Psoas muscle (tissue), 8 donors: ENCODE measurements around the gene PALD1. TPM values are rescaled to one million over a fixed set of nuclear protein-coding genes. Genes with fewer than 3 reads are reported as not detected.
"Not testable (repeated sequence)": the region's sequence is repeated elsewhere in the genome, so short reads cannot be mapped to it uniquely, and the experiment has no call there.

Source experiments
- ATAC-seq, 4 donors: fragments of 200-7000 bp; cut with Tn5 transposase; one replicate each; pipeline ENCODE4 v1.9.1; 2020; ENCODE audit warnings: moderate library complexity in 3 of 4, mild to moderate bottlenecking in 2 of 4
- DNase-seq, 2 donors: peaks; one replicate each; pipeline ENCODE4 v3.0.0-alpha.2; 2020
- H3K27ac ChIP-seq: fragments of 200-600 bp; one replicate; pipeline ENCODE4 v1.8.0; 2022
- H3K27me3 ChIP-seq, 3 donors: fragments of 200-600 bp in 1 of 3; one replicate each; pipeline versions ENCODE4 v1.6.1 to v1.8.0; 2013 to 2022; ENCODE audit warnings: low read length in 2 of 3, mild to moderate bottlenecking in 2 of 3, moderate library complexity in 1 of 3; ENCODE audit not compliant: insufficient read depth in 3 of 3
- H3K36me3 ChIP-seq, 2 donors: fragments of 200-600 bp in 1 of 2; one replicate each; pipeline versions ENCODE4 v1.6.1 to v1.8.0; 2013 to 2022; ENCODE audit warnings: low read depth in 1 of 2, mild to moderate bottlenecking in 1 of 2, moderate library complexity in 1 of 2; ENCODE audit not compliant: insufficient read depth in 1 of 2
- H3K4me1 ChIP-seq: fragments of 200-600 bp; one replicate; pipeline ENCODE4 v1.8.0; 2022
- H3K4me3 ChIP-seq: fragments of 200-600 bp; one replicate; pipeline ENCODE4 v1.8.0; 2022; ENCODE audit warnings: mild to moderate bottlenecking
- H3K9me3 ChIP-seq: fragments of 200-600 bp; one replicate; pipeline ENCODE4 v1.8.0; 2022
- WGBS, 3 donors: extraction: QIAGEN DNeasy Blood & Tissue Kit; methylation state at CpG; one replicate each; pipeline versions ENCODE4 v1.1.6 to v1.1.7; 2013; 5-methylcytosine and 5-hydroxymethylcytosine counted together
- intact Hi-C, 2 donors: fragments of 100-400 bp; cut with DNase I; formaldehyde crosslinking; loops; one replicate each; pipeline versions ENCODE4 v1.11.0 to v1.14.2; 2022
- polyA plus RNA-seq, 3 donors: library from polyadenylated mRNA; stranded (reverse); fragments of 200-250 nt; gene quantifications; one replicate each; pipeline ENCODE4 v1.2.3, GENCODE V29; 2013
- total RNA-seq, 4 donors: library from RNA; stranded (reverse); fragmentation: NEBNext Ultra II Directional in 2 of 4; extraction: Animal tissue kit (Norgen Biotek cat#: 25700) in 2 of 4; gene quantifications; one replicate each; pipeline versions ENCODE4 v1.2.1 to v1.2.4, GENCODE V29; 2021 to 2023
- TF ChIP-seq, protein P1 (sequence below): fragments of 200-600 bp; IDR thresholded peaks from one replicate; pipeline ENCODE4 v1.8.0; 2022; ENCODE audit warnings: antibody characterized with exemption
- donor health status: healthy with polysubstance abuse.
- donor health status: DM: no; HTN: no; CAD: no; lungs with moderate emphysema.
- donor health status: Bipolar disorder and iron deficiency.
- donor health status: healthy.
- donor health status: DM: yes; HTN: yes; CAD: no.
- donor health status: DM: no; HTN: no; CAD: no.
- donor health status: DM: no; HTN: no; CAD: no.
- donor health status: DM: yes; HTN: yes; CAD: no.

Gene PALD1
- total and polyA plus RNA-seq, 7 donors, result 1.0 to 4.0 (median 2.8) TPM

DNA sequence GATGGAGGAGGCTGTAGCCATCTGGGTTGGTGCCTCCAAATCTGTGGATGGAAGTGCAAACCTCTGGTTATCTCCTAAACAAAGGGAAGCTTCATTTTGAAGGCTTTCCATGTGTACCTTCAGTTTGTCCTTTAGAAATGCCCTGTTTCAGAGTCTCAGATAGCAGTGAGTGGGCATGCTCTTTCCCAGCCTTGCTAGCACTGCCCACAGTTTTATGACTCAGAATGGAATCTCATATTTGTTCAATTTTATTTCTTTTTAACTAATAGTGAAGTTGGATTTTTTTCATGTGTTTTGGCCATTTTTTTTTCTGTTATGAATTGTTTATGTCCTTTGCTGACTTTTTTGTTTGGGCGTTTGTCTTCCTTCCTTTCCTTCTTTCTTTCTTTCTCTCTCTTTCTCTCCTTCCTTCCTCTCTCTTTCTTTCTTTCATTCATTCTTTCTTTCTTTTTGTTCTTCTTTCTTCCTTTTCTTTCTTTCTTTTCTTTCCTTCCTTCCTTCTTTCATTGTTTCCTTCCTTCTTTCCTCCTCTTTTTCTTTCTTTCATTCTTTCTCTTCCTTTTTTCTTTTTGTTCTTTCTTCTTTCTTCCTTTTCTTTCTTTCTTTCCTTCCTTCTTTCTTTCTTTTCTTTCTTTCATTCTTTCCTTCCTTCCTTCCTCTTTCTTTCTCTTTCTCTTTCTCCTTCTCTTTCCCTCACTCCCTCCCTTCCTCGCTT lies 98.4 kb downstream of the PALD1 start:
- Histone ChIP-seq H3K9me3 (no peaks in the 10 kb centered on the region), H3K27me3 (no peaks in the 10 kb centered on the region), H3K27ac (no peak overlapping the region), H3K4me3 (no peak overlapping the region), H3K36me3 (no peaks in the 10 kb centered on the region), H3K4me1 (no peaks in the 10 kb centered on the region)
- 86 to 89% (median 89%) methylated on average over 2 of the region's 2 CpGs for WGBS, 3 donors
- no peak for DNase-seq
- TF ChIP-seq, protein P1, sequence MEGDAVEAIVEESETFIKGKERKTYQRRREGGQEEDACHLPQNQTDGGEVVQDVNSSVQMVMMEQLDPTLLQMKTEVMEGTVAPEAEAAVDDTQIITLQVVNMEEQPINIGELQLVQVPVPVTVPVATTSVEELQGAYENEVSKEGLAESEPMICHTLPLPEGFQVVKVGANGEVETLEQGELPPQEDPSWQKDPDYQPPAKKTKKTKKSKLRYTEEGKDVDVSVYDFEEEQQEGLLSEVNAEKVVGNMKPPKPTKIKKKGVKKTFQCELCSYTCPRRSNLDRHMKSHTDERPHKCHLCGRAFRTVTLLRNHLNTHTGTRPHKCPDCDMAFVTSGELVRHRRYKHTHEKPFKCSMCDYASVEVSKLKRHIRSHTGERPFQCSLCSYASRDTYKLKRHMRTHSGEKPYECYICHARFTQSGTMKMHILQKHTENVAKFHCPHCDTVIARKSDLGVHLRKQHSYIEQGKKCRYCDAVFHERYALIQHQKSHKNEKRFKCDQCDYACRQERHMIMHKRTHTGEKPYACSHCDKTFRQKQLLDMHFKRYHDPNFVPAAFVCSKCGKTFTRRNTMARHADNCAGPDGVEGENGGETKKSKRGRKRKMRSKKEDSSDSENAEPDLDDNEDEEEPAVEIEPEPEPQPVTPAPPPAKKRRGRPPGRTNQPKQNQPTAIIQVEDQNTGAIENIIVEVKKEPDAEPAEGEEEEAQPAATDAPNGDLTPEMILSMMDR, result no peak
- intact Hi-C loops, result no loop called here
- ATAC-seq, result no peak

- no peaks in the 10 kb centered on the region for H3K9me3 ChIP-seq
- DNase-seq (no peak), ATAC-seq (no peak)
- TF ChIP-seq, protein P1, result no peak
- no peaks in the 10 kb centered on the region for H3K4me1 ChIP-seq
- H3K4me3 ChIP-seq, result no peak overlapping the region
- no peaks in the 10 kb centered on the region for H3K36me3 ChIP-seq
- H3K27ac ChIP-seq, result no peak overlapping the region
- H3K27me3 ChIP-seq, result no peaks in the 10 kb centered on the region
- intact Hi-C loops, result no loop called here
- WGBS, 3 donors, result 72 to 81% (median 78%) methylated on average over 7 of the region's 7 CpGs
Measured at GRCh38 chr10:70578371-70578947, 99.9 kb downstream of the PALD1 start.

GRCh38 chr10:70579234-70580002 lies 100.9 kb downstream of the PALD1 start:
- intact Hi-C loops, result no loop called here
- H3K36me3 ChIP-seq, result no peaks in the 10 kb centered on the region

GRCh38 chr10:70581176-70581575 lies 102.6 kb downstream of the PALD1 start:
- H3K4me3 ChIP-seq, DNase-seq, H3K27ac ChIP-seq, H3K36me3 ChIP-seq, H3K27me3 ChIP-seq, intact Hi-C loops, H3K9me3 ChIP-seq, ATAC-seq, H3K4me1 ChIP-seq: not testable (repeated sequence)
- 98 to 99% (median 98%) methylated on average over 5 of the region's 5 CpGs for WGBS, 3 donors

More at GRCh38 chr10:70579234-70580002, 100.9 kb downstream of the PALD1 start:
- H3K9me3 ChIP-seq, result no peaks in the 10 kb centered on the region
- no peak for DNase-seq
- no peak overlapping the region for H3K27ac ChIP-seq
- H3K4me3 ChIP-seq, result no peak overlapping the region
- TF ChIP-seq, protein P1, result no peak
- H3K4me1 ChIP-seq, result no peaks in the 10 kb centered on the region
- WGBS, 3 donors, result 75 to 87% (median 77%) methylated on average over 3 of the region's 3 CpGs
- no peaks in the 10 kb centered on the region for H3K27me3 ChIP-seq
- ATAC-seq, result no peak
